ENCODE data around the gene F10.

GRCh38 chr13:113094410-113094800 is 28.2 kb upstream of the F10 start:
- TF ChIP-seq, protein P1, sequence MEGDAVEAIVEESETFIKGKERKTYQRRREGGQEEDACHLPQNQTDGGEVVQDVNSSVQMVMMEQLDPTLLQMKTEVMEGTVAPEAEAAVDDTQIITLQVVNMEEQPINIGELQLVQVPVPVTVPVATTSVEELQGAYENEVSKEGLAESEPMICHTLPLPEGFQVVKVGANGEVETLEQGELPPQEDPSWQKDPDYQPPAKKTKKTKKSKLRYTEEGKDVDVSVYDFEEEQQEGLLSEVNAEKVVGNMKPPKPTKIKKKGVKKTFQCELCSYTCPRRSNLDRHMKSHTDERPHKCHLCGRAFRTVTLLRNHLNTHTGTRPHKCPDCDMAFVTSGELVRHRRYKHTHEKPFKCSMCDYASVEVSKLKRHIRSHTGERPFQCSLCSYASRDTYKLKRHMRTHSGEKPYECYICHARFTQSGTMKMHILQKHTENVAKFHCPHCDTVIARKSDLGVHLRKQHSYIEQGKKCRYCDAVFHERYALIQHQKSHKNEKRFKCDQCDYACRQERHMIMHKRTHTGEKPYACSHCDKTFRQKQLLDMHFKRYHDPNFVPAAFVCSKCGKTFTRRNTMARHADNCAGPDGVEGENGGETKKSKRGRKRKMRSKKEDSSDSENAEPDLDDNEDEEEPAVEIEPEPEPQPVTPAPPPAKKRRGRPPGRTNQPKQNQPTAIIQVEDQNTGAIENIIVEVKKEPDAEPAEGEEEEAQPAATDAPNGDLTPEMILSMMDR (IDR thresholded peaks at IDR 0.05; ENCODE audit: insufficient read depth, low read length), result no peak
- TF ChIP-seq POLR2AphosphoS5 (IDR thresholded peaks at IDR 0.05; ENCODE audit: low read depth), result no peak
- no peak for TF ChIP-seq GABPA (IDR thresholded peaks at IDR 0.05; ENCODE audit: low read depth)
- TF ChIP-seq REST (IDR thresholded peaks at IDR 0.05; ENCODE audit: insufficient replicate concordance, low read depth), result no peak
- TF ChIP-seq SPI1 (IDR thresholded peaks at IDR 0.05; ENCODE audit: borderline replicate concordance, low read depth), result no peak
